GM21526 (cell line): ENCODE measurements around the gene IKBKE.
"Not testable (repeated sequence)": the region's sequence is repeated elsewhere in the genome, so short reads cannot be mapped to it uniquely, and the experiment has no call there.

Source experiments
- ATAC-seq: cut with Tn5 transposase; IDR thresholded peaks from one replicate; pipeline ENCODE4 v1.9.1; 2021; ENCODE audit warnings: moderate library complexity; ENCODE audit not compliant: unreplicated experiment, low FRiP score

The IKBKE gene

DNA sequence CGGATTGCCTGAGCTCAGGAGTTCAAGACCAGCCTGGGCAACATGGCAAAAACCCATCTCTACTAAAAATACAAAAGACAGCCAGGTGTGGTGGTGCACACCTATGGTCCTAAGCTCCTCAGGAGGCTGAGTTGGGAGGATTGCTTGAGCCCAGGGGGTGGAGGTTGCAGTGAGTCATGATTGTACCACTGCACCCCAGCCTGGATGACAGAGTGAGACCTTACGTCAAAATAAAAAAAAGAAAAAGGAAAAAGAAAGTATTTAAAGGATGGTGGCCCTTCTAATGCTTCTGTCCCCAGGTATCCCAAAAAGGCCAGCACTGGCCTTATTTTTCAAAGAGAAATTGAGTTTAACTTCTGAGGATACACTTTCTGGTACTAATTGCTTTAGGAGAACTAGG is 1.7 kb downstream of the IKBKE start:
- no peak for ATAC-seq

DNA sequence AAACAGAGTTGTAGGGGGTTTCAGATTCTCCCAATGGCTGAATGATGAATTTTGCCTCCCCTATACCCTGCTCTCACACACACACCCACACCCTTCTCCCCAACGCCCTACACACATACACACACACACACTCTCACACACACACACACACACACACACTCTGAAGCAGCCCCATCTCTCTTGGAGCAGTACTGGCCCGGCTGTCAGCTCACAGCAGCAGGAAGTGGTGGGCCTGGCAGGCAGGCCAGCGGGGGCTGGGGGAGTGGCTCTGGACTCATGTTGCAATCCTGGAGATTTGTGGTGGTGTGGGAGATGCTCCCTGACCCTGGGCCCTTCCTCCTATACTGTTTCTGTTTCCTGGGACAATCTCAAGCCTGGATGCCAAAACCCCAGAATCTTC is 2.2 kb downstream of the IKBKE start:
- no peak for ATAC-seq

DNA sequence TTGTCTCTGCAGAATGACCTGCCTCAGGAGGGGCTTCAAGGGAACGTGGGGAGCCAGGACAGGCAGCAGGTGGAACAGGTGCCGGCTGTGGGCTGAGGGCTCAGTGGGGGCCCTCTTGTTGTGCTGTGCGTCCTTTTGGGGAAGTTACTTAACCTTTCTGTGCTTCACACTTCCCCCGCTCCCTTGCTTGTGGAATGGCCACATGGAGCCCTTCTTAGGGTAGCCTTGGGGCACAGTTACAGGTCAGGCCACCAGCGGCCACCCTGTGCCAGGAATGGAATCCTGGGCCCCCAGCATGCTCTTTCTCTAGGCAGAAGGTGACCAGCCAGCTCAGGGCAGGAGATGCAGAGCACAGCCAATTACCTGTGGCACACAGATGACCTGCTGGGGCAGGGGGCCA is 2.6 kb downstream of the IKBKE start:
- ATAC-seq: no peak

DNA sequence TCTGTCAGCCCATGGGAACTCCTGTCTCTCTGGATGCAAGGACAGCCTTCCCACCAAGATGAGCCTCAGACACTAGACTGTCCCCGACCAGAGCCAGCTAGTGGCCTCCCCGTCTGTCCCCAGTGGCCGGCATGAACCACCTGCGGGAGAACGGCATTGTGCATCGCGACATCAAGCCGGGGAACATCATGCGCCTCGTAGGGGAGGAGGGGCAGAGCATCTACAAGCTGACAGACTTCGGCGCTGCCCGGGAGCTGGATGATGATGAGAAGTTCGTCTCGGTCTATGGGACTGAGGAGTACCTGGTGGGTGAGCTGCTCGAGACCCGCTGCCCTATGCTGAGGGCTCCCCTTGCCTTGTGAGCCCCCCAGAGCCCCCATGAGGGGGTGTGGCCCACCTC is 5.8 kb downstream of the IKBKE start:
- ATAC-seq: no peak

DNA sequence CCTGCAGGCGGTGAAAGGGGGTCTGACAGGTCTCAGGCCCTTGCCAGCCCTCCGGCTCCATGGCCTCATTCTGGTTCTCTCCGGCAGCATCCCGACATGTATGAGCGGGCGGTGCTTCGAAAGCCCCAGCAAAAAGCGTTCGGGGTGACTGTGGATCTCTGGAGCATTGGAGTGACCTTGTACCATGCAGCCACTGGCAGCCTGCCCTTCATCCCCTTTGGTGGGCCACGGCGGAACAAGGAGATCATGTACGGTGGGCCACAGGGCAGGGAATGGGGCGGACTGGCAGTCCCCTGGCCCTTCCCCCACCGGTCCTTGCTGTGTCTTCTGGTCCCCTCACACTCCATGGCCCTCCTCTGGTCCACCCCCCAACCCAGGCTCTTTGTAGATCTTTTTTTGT is 6.3 kb downstream of the IKBKE start:
- ATAC-seq: no peak

DNA sequence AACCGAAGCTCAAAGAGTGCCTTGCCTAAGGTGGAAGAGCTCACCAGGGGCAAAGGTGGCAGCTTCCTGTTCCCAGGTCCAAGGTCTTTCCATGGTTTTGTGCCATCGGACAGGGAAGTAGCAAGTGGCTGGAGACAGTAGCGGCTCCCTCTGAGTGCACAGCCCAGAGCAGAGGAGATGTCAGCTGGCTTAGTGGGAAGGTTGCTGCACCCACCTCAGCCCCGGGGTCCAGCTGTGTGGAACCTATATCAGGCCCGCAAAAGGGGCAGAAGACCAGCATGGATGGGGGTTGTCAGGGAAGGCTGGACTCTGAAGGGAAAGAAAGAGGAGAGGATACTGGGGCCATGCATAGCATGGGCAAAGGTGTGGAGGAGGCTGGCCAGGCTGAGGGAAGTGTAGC is 6.8 kb downstream of the IKBKE start:
- no peak for ATAC-seq

DNA sequence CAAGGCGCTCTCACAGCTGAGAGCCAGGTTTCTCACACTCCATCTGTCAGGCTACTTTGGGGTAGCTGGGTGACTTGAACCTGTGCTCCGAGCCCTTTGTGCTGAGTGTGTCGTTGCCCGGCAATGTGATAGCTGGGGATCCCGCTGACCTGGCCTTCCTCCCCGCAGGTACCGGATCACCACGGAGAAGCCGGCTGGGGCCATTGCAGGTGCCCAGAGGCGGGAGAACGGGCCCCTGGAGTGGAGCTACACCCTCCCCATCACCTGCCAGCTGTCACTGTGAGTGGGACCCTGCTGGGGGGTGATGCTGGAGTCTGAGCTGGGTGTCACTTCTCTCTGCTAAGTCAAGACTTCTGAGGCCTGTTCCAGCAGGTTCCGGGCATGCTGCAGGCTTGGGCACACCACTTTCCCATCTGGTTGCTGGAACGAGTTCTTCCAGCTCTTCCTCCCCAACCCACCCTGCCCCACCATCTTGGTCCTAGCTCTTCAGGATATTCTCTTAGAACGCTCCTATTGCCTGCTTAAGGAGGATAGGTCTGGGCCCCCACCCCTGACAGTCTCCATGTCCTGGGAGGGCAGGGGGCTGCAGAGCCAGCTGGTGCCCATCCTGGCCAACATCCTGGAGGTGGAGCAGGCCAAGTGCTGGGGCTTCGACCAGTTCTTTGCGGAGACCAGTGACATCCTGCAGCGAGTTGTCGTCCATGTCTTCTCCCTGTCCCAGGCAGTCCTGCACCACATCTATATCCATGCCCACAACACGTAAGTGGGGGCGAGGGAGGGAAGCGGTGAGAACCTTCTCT is 7.5 kb downstream of the IKBKE start:
- no peak for ATAC-seq

DNA sequence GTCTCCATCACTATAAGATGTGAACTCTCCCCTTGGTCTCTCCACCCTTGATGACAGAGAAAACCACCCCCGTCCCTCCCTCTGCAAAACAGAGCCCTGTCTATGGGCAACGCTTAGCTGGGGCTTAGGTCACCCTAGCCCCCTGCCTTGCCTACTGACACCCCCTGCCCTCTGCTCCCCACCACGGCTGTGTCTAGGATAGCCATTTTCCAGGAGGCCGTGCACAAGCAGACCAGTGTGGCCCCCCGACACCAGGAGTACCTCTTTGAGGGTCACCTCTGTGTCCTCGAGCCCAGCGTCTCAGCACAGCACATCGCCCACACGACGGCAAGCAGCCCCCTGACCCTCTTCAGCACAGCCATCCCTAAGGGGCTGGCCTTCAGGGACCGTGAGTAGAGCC is 8.5 kb downstream of the IKBKE start:
- no peak for ATAC-seq

DNA sequence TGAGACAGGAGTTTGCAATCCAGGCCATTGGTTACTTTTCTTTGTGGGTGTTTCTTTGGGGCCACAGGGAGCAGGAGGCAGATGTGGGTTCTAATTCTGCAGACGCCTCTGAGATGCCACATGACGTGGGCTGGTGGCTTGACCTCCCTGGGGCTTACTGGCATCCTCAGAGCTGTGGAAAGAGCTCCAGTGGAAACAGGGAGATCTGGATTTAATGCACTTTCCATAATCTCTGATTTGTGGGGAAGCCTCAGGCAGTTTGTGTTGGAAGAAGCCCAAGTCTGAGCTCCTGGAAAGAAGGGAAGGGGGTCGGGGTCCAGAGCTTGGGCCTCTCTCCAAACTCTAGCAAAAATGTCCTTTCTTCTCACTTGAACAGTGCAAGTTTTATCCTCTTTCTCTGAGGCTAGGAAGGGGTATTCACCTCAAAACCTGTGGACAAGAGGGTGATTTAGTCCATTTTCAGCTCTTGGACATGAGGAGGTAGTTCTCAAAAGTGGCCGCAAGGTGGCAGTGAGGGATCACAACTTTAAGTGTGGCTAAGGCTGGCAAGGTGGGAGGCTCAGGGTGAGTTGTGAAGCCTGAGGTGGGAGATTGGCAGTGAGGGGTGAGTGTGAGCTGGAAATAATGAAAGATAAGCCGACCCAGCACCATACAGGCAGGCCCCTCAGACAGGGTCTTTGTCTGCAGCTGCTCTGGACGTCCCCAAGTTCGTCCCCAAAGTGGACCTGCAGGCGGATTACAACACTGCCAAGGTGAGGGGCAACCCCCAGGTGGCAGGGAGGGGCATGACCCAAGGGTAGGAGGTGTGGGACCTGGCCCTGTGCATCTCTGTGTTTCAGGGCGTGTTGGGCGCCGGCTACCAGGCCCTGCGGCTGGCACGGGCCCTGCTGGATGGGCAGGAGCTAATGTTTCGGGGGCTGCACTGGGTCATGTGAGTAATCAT is 9.2 kb downstream of the IKBKE start:
- no peak for ATAC-seq

DNA sequence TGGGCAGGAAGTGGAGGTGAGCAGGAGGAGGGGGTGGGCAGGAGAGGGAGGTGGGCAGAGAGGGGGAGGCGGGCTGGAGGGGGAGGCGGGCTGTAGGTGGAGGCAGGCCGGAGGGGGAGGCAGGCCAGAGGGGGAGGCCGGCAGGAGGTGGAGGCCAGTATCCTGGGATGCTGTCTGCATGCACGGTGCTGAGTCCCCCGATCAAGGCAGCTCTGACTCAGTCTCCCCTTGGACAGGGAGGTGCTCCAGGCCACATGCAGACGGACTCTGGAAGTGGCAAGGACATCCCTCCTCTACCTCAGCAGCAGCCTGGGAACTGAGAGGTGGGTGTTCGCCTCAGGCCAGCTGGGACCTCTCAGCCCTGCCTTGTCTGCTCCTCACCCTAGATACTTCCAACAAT is 9.9 kb downstream of the IKBKE start:
- ATAC-seq: no peak

DNA sequence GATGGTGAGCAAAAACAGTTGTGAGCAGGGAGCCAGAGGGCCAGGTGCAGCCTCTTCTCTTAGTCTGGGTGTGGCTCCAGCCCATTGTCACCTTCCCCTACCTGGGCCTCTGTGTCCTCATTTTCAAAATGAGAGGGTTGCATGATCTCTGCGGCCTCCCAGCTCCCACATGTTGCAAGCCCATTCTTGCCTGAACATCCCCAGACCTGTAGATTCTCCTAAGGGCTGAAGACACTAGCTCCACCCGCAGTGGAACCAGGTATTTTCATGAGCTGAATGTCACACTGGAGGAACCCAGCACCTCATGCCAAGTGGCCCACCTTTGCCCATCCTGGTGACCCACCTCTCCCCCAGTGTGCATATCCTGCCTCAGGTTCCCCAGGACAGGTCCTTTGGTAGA is 12.3 kb downstream of the IKBKE start:
- no peak for ATAC-seq

DNA sequence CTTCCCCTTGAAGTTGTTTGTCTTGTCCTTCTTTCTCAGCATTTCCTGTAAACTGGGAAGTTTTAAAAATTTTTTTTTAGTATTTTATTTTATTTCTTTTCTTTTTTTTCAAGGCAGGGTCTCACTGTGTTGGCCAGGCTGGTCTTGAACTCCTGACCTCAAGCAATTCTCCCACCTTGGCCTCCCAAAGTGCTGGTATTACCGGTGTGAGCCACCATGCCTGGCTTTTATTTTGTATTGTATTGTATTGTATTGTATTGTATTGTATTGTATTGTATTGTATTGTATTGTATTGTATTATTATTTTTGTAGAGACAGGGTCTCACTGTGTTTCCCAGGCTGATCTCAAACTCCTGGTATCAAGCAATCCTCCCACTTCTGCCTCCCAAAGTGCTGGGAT is 13.6 kb downstream of the IKBKE start:
- not testable (repeated sequence) for ATAC-seq

DNA sequence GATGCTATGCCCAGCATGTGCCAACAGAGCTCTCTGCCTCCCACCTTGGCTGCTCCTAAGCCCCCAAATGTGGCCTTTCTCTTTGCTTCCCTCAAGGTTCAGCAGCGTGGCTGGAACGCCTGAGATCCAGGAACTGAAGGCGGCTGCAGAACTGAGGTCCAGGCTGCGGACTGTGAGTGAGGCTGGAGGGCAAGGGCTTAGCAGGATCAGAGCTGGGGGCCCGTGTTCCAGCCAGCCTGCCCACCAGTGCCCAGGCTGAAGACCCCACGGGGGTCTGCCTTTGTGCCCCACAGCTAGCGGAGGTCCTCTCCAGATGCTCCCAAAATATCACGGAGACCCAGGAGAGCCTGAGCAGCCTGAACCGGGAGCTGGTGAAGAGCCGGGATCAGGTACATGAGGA is 14.6 kb downstream of the IKBKE start:
- no peak for ATAC-seq

DNA sequence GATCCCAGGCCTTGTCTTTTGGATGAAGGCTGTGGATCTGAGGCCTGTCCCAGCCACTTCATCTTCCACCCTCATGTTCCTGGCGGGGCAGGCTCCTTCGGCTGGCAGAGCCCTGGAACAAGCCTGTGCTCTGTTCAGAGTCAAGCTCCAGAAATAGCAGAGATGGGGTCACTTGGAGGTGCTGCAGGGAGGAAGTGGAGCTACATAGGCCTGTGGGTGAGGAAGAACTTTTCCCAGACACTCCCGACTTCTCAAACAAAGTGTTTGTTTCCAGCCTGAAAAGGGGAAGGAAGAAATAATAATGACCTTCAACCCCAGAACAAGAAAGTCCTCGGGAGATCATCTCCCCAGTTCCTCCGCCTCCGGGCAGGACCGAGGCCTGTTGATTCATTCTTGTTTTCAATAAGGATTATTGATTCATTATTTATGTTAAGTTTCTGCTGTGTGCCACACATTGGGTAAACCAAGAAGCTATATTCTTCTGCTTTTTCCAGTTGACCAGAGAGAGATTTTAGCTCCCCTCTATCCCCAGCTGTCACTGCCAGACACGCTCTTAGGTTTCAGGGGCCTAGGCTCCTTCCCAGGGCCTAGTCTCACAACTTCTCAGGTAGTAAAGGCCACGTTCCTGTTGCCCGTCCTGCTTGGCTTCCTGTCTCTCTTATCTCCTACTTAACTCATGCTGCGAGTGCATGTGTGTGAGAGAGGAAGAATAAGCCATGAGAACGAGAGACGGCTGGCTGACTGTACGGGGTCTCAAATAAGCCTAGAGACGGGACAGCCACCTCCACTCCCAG is 16.9 kb downstream of the IKBKE start:
- ATAC-seq: no peak

DNA sequence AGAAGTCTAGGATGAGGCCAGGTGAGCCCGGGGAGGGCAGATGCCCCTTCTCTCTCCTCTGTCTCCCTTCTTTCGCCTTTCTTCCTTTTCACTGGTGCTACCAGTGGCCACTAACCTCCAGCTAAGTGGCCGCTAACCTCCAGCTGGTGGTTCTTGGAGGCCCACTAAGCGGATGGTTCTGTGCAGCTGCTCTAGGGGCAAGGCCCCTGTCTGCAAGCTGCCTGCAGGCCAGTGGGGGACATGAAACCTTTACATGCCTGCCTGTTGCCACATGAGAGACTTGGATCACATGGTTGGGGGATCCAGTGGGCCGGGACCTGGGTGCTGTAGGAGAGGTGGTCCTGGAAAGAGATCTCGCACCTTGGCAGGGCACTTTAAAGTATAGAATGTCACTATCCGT is 17.7 kb downstream of the IKBKE start:
- no peak for ATAC-seq

DNA sequence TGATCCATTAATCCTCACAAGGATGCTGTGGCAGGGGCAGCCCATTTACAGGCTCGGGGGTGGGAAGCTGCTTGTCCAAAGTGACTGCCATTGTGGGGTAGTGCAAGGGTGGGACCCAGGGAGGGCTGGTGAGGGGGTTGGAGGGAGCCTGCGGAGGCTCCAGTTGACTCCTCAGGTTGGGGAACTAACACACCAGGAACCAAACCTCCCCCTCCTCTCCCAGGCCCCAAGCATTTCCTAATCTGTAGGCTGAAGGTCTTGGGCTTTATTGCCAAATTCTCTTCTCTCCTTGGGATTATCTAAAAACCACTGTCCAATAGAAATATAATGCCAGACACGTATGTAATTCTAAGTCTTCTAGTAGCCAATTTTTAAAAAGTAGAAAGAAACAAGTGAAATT is 18.2 kb downstream of the IKBKE start:
- no peak for ATAC-seq

DNA sequence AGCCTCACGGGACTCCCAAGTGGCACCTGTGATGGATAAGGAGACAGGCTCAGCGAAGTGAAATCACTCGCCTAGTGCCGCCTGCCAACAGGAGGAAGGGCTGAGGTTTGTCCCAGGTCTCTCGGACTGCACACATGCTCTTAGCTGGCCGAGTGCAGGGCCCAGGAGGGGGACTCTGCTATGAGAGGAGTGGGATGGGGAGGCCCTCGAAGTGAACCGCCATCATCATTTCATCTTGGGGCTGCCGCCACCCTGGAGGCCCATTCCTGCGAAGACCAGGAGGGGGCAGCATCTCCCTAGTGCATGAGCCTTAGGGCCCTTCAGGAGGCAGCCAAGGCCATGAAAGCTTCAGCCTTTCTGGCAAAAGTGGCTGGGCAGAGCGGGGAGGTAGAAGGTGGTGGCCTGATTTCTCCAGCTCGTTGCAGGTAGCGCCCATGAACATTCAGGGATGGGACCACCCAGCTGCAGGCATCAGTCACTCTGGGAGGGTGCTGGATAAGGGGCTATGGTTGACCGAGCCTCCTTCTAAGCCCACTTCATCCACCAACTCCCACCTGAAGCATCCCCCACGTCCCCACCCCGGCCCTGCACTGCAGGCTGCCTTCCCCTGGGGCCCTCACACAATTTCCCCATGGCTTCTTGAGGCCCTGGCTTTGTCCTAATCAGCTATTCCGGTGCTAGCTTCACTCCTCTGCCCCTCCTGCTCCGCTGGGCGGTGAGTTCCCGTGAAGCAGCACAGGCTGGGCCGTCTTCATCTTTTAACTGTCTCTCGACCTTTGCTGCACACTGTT is 19.9 kb downstream of the IKBKE start:
- ATAC-seq: no peak

DNA sequence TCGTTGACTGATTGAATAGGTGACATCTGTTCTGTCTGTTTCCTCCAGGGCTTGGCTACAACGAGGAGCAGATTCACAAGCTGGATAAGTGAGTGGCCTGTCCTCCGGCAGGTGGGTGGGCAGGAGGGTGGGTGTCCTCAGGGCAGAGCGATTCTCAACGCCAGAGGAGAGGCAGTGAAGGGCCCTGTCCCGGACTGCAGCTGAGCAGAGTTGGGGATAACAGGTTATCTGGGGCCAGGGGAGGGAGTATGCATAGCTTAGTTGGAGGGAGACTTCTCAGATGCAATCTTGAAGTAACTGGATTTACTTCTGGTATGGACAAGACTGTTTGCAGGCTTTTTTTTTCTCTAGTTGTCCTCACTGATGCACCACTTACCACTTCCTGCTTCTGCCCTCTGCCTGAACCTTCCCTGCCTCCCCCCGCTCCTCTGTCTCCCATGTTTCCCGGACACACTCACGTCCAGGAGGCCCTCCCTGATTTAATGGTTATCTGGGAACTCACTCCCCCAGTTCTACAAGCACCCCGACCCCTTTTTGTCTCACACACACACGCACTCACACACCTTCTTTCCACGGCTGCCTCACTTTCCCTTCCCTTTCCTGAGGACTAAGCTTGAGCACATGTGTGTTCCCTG is 20.6 kb downstream of the IKBKE start:
- ATAC-seq: no peak

DNA sequence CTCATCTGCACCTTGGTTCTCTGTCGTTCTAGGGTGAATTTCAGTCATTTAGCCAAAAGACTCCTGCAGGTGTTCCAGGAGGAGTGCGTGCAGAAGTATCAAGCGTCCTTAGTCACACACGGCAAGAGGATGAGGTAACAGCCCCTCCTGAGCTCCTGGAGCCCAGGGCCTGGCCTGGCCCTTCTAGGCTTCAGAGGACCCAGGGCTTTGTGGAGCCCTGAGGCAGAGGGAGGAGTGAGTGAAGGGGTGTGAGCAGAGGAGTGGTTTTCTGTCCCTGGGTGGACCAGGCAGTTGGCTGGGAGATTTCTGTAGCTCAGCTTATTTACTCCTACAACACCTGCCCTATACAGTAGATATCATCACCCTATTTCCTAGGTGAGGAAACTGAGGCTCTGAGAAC is 21.3 kb downstream of the IKBKE start:
- no peak for ATAC-seq

DNA sequence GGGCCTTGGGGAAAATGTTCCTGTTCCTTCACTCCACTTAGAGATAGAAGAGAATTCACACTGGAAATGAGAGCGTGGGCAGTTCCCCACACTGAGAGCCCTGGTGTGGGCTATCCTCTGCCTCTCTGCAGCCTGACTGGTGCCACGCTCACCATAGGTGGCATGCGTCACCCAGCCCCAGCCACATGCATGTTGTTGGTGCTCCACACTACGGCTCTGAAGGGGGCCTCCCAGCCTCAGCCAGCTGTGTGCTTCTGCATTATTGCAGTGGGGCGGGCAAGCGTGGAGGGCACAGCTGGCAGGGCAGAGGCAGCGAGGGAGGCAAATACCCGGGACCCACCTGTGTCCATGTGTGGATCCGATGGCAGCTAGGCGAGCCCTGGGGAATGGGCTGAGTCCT is 22.3 kb downstream of the IKBKE start:
- no peak for ATAC-seq
